A549 (cell line): ENCODE measurements around the gene LYZL6.

Source experiments
- CEBPB ChIP-seq, 2 experiments: fragments of >200 bp in 1 of 2; sonication (Bioruptor Twin) in 1 of 2; formaldehyde crosslinking in 1 of 2; IDR thresholded peaks; 2 replicates each; pipeline ENCODE4 v1.6.1; 2012 to 2016
- HDAC2 ChIP-seq: fragments of 200-600 bp; sonication (generic); IDR thresholded peaks from 2 replicates; pipeline ENCODE4 v1.6.1; 2016
- JUN ChIP-seq, 2 experiments: fragments of >200 bp; sonication (Bioruptor Twin); formaldehyde crosslinking; IDR thresholded peaks; 2 replicates in 1 of 2; 3 replicates in 1 of 2; pipeline ENCODE4 v1.6.1; 2016 to 2017
- PHF8 ChIP-seq: fragments of 200-600 bp; sonication (generic); IDR thresholded peaks from 2 replicates; pipeline ENCODE4 v1.6.1; 2016; ENCODE audit warnings: low read depth, mild to moderate bottlenecking, antibody characterized with exemption, moderate library complexity, borderline replicate concordance
- POLR2AphosphoS2 ChIP-seq: conservative IDR thresholded peaks from 2 replicates; pipeline ENCODE4 v1.6.1; 2012; ENCODE audit warnings: low read length, improper control_type of control experiment, inconsistent platforms
- RCOR1 ChIP-seq: fragments of 150-350 bp; IDR thresholded peaks from 2 replicates; pipeline ENCODE4 v1.6.1; 2014; ENCODE audit warnings: antibody characterized with exemption, low read length, low read depth
- USF2 ChIP-seq: fragments of 450-650 bp; IDR thresholded peaks from 2 replicates; pipeline ENCODE4 v1.6.1; 2014; ENCODE audit warnings: antibody characterized with exemption
- TF ChIP-seq, protein P1 (sequence below): fragments of >200 bp; sonication (Bioruptor Twin); formaldehyde crosslinking; IDR thresholded peaks from 3 replicates; pipeline ENCODE4 v1.5.1; 2016
- TF ChIP-seq, protein P2 (sequence below): fragments of 200-600 bp; sonication (generic); IDR thresholded peaks from 2 replicates; pipeline ENCODE4 v1.6.1; 2016; ENCODE audit warnings: antibody characterized with exemption, mild to moderate bottlenecking, moderate library complexity

DNA sequence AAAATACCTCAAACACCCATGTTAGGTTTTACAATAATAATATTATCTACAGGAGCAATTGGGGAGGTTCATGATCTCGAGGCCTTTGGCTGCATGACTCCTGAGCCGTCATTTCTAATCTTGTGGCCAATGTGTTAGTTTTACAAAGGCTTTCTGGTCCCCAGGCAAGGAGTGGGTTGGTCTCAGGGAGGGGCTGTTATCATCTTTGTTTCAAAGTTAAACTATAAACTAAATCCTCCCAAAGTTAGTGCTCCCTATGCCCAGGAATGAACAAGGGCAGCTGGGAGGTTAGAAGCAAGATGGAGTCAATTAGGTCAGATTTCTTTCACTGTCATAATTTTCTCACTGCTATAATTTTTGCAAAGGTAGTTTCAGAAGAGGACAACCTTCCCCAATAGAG lies 54.3 kb downstream of the LYZL6 start:
- TF ChIP-seq USF2 (no peak), JUN (IDR thresholded peaks at IDR 0.05) (no peak), RCOR1 (no peak), POLR2AphosphoS2 (no peak), CEBPB (IDR thresholded peaks at IDR 0.05) (no peak), HDAC2 (no peak), PHF8 (no peak)
- TF ChIP-seq, protein P1, sequence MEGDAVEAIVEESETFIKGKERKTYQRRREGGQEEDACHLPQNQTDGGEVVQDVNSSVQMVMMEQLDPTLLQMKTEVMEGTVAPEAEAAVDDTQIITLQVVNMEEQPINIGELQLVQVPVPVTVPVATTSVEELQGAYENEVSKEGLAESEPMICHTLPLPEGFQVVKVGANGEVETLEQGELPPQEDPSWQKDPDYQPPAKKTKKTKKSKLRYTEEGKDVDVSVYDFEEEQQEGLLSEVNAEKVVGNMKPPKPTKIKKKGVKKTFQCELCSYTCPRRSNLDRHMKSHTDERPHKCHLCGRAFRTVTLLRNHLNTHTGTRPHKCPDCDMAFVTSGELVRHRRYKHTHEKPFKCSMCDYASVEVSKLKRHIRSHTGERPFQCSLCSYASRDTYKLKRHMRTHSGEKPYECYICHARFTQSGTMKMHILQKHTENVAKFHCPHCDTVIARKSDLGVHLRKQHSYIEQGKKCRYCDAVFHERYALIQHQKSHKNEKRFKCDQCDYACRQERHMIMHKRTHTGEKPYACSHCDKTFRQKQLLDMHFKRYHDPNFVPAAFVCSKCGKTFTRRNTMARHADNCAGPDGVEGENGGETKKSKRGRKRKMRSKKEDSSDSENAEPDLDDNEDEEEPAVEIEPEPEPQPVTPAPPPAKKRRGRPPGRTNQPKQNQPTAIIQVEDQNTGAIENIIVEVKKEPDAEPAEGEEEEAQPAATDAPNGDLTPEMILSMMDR = no peak
- TF ChIP-seq, protein P2, sequence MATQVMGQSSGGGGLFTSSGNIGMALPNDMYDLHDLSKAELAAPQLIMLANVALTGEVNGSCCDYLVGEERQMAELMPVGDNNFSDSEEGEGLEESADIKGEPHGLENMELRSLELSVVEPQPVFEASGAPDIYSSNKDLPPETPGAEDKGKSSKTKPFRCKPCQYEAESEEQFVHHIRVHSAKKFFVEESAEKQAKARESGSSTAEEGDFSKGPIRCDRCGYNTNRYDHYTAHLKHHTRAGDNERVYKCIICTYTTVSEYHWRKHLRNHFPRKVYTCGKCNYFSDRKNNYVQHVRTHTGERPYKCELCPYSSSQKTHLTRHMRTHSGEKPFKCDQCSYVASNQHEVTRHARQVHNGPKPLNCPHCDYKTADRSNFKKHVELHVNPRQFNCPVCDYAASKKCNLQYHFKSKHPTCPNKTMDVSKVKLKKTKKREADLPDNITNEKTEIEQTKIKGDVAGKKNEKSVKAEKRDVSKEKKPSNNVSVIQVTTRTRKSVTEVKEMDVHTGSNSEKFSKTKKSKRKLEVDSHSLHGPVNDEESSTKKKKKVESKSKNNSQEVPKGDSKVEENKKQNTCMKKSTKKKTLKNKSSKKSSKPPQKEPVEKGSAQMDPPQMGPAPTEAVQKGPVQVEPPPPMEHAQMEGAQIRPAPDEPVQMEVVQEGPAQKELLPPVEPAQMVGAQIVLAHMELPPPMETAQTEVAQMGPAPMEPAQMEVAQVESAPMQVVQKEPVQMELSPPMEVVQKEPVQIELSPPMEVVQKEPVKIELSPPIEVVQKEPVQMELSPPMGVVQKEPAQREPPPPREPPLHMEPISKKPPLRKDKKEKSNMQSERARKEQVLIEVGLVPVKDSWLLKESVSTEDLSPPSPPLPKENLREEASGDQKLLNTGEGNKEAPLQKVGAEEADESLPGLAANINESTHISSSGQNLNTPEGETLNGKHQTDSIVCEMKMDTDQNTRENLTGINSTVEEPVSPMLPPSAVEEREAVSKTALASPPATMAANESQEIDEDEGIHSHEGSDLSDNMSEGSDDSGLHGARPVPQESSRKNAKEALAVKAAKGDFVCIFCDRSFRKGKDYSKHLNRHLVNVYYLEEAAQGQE = no peak
